GM19455 (cell line): Measurements from ENCODE around the gene CYP4B1.
"Not testable (repeated sequence)": the region's sequence is repeated elsewhere in the genome, so short reads cannot be mapped to it uniquely, and the experiment has no call there.

Source experiments
- ATAC-seq: cut with Tn5 transposase; IDR thresholded peaks from one replicate; pipeline ENCODE4 v1.9.1; 2021; ENCODE audit not compliant: unreplicated experiment

Gene CYP4B1

DNA sequence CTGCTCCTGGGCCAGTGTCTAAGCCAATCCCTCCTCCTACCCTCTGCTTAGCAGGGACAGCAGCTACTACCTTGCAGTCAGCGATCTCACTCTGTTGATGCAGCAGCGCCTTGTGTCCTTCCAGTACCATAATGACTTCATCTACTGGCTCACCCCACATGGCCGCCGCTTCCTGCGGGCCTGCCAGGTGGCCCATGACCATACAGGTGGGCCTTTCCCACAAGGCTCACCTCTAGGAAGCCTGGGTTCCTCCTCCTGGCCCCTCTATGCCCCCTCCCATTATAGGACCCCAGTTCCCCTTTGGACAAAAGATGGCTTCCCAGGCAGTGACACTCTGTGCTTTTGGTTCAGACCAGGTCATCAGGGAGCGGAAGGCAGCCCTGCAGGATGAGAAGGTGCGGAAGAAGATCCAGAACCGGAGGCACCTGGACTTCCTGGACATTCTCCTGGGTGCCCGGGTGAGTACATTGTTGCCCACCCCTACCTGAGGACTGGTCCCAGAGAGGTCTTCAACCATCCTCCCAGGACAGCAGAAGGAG lies 15.1 kb downstream of the CYP4B1 start:
- ATAC-seq, result no peak

DNA sequence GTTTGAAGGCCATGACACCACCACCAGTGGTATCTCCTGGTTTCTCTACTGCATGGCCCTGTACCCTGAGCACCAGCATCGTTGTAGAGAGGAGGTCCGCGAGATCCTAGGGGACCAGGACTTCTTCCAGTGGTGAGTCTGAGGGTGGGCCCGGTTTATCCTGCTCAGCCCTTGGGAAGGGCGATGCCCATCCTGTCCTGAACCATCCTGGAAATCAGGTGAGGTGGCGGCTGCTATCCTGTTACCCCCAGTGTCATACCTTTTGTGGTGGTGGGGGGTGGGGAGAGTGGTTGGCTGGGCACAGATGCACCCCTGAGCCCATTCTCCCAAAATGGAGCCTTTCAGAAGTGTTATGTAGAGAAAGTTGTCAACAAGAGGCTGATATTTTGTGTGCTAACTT lies 16.3 kb downstream of the CYP4B1 start:
- no peak for ATAC-seq

DNA sequence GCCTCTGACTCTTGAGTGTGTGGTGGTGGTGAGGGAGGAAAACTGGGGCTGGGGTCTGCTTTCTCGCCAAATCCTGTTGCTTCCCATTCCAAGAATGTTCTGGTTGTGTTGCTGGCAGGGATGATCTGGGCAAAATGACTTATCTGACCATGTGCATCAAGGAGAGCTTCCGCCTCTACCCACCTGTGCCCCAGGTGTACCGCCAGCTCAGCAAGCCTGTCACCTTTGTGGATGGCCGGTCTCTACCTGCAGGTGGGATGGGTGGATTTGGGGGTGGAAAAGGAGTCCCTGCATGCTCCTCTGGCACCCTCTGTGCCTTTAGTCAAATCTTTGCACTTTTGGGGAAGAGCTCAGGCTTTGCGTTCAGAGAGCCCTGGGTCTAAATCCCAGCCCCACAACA lies 18.1 kb downstream of the CYP4B1 start:
- no peak for ATAC-seq

DNA sequence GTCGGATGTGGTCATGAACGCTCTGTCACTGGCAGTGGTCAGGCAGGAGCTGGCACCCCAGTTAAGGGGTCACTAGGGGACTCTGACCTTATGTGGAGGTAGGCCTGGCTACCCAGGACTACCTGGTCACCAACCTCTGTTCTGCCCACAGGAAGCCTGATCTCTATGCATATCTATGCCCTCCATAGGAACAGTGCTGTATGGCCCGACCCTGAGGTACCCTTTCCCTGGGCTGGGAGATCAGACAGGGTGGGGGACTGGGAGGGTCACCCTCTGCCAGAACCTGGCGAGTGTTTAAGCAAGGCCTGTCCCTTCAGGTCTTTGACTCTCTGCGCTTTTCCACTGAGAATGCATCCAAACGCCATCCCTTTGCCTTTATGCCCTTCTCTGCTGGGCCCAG lies 19.0 kb downstream of the CYP4B1 start:
- ATAC-seq, result no peak

DNA sequence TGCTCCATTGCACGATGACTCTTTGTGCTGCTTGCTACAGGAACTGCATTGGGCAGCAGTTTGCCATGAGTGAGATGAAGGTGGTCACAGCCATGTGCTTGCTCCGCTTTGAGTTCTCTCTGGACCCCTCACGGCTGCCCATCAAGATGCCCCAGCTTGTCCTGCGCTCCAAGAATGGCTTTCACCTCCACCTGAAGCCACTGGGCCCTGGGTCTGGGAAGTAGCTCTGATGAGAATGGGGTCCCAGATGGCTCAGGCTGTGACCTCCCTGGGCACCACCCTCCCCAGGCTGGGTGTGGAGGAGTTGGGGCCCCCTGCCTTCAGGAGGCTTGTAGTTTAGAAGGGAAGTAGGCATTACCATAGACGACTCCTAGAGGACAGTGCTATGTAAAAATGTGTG lies 19.7 kb downstream of the CYP4B1 start:
- ATAC-seq, result no peak

DNA sequence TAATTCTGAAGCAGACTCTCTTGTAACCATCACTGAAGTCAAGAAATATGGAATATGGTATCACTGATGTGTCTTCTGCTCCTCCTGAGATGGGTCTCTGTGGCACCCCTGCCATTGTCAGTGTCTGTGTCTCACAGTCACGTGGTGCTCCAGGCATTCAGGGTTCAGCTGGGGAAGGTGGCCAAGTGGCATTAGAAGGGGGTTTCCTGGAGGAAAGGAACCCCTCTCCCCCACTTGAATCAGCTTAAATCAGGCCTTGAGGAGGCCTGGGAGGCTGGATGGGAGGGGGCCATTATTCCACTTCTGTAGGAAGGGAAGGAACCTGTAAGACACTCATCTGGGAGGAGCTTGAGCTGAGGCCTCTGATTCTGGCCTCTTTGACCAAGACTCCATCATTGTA lies 20.5 kb downstream of the CYP4B1 start:
- no peak for ATAC-seq

DNA sequence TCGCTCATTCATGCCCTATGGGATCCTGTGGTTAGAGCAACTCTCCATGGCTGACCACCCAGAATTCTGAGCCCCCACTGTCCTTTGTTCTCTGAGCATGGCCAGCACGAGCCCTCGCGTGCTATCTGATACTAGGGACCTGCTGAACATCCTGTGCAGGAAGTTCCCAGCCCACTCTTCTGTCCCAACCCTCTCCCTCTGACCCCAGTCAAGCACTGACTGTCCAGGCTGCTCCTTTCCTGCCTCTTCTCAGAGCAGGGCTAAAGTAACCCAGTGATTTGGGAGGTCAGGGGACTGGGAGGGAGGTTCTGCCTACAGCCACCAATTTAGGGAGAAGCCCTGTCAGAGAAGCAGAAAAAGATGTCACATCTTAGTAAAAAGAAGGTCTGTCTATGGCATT lies 21.2 kb downstream of the CYP4B1 start:
- no peak for ATAC-seq

DNA sequence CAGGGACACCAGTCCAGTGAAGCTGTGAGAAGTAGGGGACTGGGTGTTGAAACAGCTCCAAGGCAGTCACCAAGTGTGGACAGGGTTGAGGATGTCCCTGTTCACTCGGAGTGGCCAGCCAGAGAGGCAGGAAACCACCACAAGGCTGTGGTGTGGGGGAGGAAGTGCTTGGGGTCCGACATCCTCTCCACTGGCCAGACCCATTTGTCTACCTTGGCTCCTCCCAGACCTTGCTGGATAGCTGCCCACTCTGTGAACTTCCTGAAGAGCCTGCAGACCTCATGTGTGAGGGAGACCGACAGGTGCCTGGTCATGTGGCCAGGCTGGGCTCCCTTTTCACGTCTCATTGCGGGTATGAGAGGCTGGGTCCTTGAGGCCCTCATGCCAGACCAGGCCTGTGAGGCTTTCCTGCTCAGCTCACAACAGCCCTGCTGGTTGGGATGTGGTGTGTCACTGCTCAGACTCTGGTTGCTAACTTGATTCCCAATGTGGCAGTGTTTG lies 21.8 kb downstream of the CYP4B1 start:
- ATAC-seq, result no peak

DNA sequence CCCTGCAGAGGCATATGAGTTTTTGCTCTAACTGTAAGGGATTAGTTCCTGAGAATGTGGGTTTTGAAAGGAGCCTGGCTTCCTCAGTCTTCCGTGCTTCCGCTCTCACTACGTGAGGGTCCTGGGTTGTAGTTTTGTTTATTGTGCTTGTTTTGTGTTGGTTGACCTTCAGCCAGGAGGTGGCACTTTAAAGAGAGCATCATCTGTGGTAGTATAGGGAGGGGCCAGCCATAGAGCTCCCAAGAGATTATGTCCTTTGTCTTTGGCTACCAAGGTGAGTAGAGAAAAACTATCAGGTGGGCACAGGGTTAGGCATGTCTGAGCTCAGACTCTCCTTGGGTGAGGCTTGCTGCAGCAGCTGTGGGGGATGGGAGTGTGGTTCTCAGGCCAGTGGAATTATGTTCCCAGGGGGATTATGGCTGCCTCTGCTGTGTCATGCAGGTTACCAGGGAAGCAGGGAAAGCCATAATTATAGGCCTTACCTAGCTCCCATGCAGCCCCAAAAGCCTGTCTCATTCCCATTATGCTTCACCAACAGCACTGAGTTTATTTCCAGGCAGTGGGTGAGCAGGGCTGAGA lies 23.5 kb downstream of the CYP4B1 start:
- ATAC-seq, result no peak

DNA sequence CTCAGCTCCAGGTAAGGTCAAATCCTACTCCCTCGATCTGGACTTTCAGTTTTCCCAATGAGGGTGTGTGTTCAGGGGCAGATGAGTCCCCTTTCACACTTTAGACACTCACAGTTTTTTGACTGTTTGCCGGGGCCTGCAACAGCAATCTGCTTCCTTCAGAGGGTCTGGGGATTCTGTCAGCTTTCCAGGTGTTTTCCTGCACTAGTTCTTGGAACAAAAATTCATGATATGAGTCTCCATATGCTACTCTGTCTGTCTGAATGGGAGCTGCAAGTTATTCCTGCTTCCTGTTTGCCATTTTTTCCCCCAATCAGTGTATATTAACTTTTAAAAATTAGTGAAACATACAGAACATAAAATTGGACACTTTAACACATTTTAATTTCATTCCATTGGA lies 24.3 kb downstream of the CYP4B1 start:
- ATAC-seq, result no peak

DNA sequence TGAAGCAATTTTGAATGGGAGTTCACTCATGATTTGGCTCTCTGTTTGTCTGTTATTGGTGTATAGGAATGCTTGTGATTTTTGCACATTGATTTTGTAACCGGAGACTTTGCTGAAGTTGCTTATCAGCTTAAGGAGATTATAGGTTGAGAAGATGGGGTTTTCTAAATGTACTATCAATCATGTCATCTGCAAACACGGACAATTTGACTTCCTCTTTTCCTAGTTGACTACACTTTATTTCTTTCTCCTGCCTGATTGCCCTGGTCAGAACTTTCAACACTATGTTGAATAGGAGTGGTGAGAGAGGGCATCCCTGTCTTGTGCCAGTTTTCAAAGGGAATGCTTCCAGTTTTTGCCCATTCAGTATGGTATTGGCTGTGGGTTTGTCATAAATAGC lies 28.0 kb downstream of the CYP4B1 start:
- ATAC-seq, result not testable (repeated sequence)

DNA sequence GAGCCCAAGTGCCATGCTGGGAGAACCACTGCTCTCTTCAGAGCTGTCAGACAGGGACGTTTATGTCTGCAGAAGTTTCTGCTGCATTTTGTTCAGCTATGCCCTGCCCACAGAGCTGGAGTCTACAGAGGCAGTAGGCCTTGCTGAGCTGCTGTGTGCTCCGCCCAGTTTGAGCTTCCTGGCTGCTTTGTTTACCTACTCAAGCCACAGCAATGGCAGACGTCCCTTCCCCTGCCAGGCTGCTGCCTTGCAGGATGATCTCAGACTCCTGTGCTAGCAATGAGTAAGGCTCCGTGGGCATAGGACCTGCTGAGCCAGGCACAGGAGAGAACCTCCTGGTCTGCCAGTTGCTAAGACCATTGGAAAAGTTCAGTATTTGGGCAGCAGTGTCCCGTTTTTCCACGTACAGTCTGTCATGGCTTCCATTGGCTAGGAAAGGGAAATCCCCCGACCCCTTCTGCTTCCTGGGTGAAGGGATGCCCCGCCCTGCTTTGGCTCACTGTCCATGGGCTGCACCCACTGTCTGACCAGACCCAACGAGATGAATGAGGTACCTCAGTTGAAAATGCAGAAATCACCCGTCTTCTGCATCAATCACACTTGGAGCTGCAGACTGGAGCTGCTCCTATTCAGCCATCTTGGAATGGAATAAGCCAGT lies 31.9 kb downstream of the CYP4B1 start:
- no peak for ATAC-seq

DNA sequence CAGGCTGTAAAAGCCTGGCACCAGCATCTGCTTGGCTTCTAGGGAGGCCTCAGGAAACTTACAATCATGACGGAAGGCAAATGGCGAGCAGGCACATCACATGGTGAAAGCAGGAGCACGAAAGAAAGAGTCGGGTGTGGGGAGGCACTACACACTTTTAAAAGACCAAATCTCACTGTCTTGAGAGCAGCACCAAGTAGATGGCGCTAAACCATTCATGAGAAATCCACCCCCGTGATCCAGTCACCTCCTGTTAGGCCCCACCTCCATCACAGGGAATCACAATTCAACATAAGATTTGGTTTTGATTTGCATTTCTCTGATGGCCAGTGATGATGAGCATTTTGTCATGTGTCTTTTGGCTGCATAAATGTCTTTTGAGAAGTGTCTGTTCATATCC lies 36.6 kb downstream of the CYP4B1 start:
- not testable (repeated sequence) for ATAC-seq

DNA sequence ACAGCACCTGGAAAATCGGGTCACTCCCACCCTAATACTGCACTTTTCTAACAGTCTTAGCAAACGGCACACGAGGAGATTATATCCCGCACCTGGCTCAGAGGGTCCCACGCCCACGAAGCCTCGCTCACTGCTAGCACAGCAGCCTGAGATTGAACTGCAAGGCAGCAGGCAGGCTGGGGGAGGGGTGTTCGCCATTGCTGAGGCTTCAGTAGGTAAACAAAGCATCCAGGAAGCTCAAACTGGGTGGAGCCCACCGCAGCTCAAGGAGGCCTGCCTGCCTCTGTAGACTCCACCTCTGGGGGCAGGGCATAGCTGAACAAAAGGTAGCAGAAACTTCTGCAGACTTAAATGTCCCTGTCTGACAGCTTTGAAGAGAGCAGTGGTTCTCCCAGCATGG lies 47.5 kb downstream of the CYP4B1 start:
- not testable (repeated sequence) for ATAC-seq

DNA sequence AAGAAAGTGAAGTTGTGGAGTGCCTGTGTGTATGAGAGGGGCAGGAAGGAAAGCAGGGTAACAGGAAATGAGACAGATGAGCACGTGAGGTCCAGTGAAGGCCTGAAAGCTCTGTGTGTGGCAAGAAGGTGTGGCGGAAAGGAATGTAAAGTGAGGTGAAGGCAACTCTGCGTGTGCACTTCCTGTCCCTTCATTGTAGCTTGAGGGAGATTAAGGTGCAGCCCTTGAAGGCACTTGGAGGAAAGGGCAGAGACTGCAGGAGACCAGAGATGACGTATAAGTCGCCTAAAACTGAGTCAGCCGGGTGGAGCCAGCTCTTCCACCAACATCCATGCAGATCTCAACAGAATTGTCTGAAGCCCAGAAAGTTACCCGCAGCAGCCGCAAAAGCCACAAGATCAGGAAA lies 58.8 kb downstream of the CYP4B1 start:
- not testable (repeated sequence) for ATAC-seq

DNA sequence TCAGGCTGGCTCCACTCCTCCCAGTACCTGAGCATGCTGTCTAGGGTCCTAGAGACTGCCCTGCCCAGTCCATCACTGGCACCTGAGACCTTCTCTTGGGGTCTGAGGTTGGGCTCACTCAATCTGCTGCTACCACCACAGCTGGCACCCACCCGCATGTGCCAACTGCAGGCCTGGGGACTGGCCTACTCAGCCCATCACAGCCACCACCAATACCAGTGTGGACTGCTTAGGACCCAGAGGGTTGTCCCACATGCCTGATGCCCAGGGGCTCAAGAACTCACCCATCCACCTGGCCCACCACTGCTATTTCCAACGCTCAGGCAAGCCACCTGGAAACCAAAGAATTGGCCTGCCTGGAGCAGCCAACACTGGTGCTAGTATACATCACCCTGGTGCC lies 63.5 kb downstream of the CYP4B1 start:
- no peak for ATAC-seq
